GM19193 (cell line): Measurements from ENCODE around the gene CAMTA1.

Experiments
- POLR2A ChIP-seq: IDR thresholded peaks from 4 replicates; pipeline ENCODE4 v1.6.1; 2011; ENCODE audit not compliant: insufficient read depth, insufficient read length; ENCODE audit errors: extremely low read depth

CAMTA1 gene

GRCh38 chr1:7644961-7645750, 859.9 kb downstream of the CAMTA1 start:
- no peak for TF ChIP-seq POLR2A

- no peak for TF ChIP-seq POLR2A
Measured at GRCh38 chr1:7645751-7646048, 860.4 kb downstream of the CAMTA1 start.

- TF ChIP-seq POLR2A, result no peak
Measured at GRCh38 chr1:7646164-7646563, 860.9 kb downstream of the CAMTA1 start.

- TF ChIP-seq POLR2A, result no peak
Measured at GRCh38 chr1:7646981-7647901, 862.0 kb downstream of the CAMTA1 start.

GRCh38 chr1:7648761-7649384, 863.6 kb downstream of the CAMTA1 start:
- TF ChIP-seq POLR2A, result no peak

DNA sequence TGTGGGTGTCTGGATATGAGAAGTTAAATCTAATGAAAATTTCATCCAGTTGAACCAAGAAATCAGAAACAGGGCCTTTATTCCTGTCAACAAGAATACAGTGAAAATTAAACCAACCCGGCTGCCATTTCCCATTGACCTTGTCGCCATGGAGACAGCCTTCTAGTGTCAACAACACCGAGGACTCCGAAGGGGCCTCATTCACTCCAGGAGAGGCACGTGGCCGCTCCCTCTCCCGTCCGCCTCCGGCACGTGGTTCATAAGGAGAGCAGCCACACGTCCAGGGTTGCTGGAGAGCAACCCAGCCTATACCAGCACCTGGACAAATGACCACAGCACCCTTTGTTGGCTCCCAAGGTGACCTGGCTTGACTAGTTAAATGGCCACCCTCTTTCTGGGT, 865.5 kb downstream of the CAMTA1 start:
- no peak for TF ChIP-seq POLR2A

DNA sequence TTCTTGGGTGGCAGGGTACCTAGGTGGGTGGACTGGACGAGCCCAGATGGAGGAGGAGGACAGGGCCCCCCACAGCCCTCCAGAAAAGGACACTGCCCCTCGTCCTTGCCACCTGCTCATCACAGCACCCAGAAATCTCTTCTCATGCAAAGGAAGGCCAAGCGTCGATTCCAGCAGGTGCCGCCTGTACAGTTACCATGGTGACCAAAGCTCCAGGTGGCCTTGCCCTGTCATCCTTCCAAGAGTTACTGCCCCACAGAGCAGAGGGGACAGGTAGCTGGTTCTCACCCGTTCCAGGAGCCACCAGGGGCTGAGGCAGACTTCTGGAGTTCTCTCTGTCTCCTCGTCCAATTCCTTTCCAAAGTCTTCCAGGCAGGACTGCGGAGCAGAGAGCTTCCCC, 865.9 kb downstream of the CAMTA1 start:
- no peak for TF ChIP-seq POLR2A

DNA sequence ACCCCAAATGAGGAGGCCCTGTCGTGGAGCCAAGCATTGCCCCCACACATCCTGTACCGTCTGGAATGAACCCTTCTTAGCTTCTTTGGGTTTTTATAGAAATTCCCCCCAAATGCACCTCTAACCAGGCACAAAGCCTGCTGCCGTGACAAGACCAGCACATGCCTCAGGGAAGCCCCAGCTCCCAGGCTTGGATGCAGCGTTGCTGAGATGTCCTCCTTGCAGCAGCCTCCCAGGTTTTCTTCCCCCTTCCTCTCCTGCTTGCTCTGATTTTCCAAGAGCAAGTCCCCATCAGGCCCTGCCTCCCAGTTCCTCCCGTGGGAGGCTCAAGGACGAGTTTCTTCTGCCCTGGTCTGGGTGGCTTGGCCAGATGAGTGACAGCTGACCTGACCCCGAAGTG, 866.8 kb downstream of the CAMTA1 start:
- no peak for TF ChIP-seq POLR2A

- TF ChIP-seq POLR2A, result no peak
Measured at GRCh38 chr1:7652515-7653098, 867.4 kb downstream of the CAMTA1 start.

GRCh38 chr1:7654725-7655124, 869.5 kb downstream of the CAMTA1 start:
- no peak for TF ChIP-seq POLR2A

GRCh38 chr1:7655354-7655753, 870.1 kb downstream of the CAMTA1 start:
- no peak for TF ChIP-seq POLR2A

DNA sequence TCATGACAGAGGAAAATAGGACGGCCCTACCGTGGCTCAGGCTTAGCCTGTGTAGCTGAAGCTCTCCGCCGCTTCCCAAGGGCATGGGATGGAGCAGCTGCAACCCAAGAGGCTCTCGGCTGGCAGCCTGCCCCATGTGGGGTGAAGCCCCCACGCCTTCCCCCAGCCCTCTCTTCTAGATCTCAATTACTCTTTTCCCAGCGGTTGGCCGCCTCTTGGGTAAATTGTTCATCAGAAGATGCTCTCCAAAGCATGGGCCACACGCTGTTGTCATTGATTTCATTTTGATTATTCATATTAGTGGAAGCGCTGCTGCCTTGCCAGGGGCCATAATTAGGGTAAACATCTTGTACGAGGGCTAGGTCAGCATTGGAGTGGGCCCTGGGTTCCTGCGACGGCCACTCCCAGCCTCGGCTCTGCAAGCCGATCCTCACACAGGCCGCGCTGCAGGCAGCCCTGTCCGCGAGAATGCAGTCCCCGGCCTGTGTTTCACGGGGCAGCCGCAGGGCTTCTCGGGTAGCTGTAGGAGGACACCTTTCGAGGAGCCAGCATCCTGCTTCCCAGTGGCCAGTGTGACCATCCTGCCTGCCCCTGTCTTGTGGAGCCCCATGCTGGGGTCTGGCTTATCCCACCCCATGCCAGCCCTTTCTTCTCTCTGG, 871.4 kb downstream of the CAMTA1 start:
- TF ChIP-seq POLR2A, result no peak

GRCh38 chr1:7657287-7658016, 872.2 kb downstream of the CAMTA1 start:
- TF ChIP-seq POLR2A, result no peak

- TF ChIP-seq POLR2A, result no peak
Measured at GRCh38 chr1:7658099-7658498, 872.8 kb downstream of the CAMTA1 start.
